Hematopoietic multipotent progenitor cell (in vitro differentiated cells): ENCODE results near the gene EMP3. TPM values are rescaled to one million over a fixed set of nuclear protein-coding genes. Genes with fewer than 3 reads are reported as not detected.
"Not testable (repeated sequence)": the region's sequence is repeated elsewhere in the genome, so short reads cannot be mapped to it uniquely, and the experiment has no call there.

ENCODE experiments used
- DNase-seq, 3 donors: peaks; one replicate each; pipeline ENCODE4 v3.0.0-alpha.2; 2011 to 2015; ENCODE audit warnings: low read depth in 2 of 3, low spot score in 2 of 3
- total RNA-seq: library from RNA; depleted of rRNA; stranded (reverse); fragments of >200 nt; gene quantifications from one replicate; pipeline ENCODE4 v1.2.3, GENCODE V29; 2012

Gene EMP3
- total RNA-seq, 1 donor: 229 TPM

GRCh38 chr19:48315712-48316111 is 9.6 kb upstream of the EMP3 start:
- no peak for DNase-seq

- DNase-seq: not testable (repeated sequence)
Observed at GRCh38 chr19:48317708-48317960, 7.7 kb upstream of the EMP3 start.

- DNase-seq: no peak
Observed at GRCh38 chr19:48318286-48318987, 6.9 kb upstream of the EMP3 start.

- peak; percentile 63 to 78 (median 73) for DNase-seq
Observed at GRCh38 chr19:48319647-48320541, 5.5 kb upstream of the EMP3 start.

DNA sequence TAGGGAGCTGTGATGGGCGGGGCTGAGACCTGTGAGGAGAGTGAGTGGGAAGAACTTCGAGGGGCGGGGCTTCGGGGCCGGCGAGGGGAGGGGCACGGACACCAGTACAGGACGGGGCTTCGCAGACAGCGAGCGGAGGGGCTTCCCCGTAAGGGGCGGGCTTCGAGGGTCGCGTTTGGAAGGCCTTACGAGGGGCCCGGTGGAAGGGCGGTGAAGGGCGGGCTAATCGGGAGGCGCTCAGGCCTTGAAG is 4.1 kb upstream of the EMP3 start:
- DNase-seq: peak; percentile 85 to 98 (median 97)

GRCh38 chr19:48321622-48322591 is 3.4 kb upstream of the EMP3 start:
- DNase-seq: peak; percentile 98 to 99 (median 99)

- peak in 2 of 3 donors; percentile 41 to 46 for DNase-seq
Observed at GRCh38 chr19:48329167-48329891, 4.0 kb downstream of the EMP3 start.

DNA sequence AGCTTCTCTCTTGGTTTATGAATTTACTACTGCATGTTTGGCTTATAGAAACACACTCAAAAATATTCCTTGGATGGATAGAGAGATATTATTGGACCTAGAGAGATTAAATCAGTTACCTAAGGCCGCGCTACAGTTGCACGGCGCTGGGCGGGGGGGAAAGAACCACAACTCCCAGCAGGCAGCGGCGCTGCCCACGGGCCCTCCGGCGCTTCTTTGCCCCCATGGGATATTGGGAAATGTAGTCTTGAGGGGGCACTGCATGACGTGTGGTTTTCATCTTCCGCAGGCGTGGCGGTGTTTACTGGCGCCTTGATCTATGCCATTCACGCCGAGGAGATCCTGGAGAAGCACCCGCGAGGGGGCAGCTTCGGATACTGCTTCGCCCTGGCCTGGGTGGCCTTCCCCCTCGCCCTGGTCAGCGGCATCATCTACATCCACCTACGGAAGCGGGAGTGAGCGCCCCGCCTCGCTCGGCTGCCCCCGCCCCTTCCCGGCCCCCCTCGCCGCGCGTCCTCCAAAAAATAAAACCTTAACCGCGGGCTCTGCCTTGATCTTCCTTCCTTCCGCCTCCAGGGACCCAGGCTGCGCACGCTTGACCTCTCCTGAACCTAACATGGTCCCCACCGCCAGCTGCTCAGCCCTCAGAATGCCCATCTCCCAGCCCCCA is 4.8 kb downstream of the EMP3 start:
- DNase-seq: peak; percentile 74 to 92 (median 89)

GRCh38 chr19:48332351-48332661 is 7.0 kb downstream of the EMP3 start:
- no peak for DNase-seq

DNA sequence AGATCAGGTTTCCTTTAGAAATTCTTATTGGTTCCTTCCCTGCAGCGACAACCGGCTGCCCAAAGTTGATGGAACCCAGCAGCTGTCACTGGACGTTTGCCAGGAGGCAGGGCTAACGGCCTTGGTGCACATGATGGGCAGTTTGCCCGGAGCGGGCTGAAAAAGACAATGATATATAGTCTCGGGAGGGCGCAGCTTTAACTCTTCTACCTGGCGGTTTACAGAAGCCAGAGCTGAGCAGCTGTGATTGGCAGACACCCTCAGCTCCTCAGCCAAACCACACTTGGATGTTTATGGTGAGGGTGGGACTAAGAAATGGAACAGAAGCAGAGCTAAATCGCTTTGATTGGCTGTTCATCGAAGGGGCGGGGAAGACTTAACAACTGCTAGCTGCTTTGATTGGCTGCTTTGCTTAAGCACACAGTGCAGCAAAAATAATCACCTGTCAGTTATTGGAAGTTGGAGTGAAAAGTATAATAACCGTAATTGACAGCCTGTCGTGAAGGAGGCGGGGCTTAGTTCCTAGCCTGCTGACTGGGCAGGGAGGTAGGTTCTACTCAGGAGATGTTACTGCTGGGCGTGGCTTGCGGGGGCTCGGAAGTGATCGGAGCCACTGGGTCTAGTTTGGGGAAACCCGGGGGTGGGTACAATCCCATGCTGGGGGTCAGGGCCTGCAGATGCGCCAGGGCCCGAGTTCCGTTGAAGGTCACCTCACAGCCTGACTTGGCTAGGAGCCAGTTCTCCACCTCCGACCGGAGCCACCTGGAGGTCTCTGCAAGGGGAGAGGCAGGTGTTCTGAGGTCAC is 7.5 kb downstream of the EMP3 start:
- DNase-seq: peak; percentile 84 to 99 (median 96)

GRCh38 chr19:48333467-48334384 is 8.4 kb downstream of the EMP3 start:
- DNase-seq: peak; percentile 86 to 97 (median 95)

DNA sequence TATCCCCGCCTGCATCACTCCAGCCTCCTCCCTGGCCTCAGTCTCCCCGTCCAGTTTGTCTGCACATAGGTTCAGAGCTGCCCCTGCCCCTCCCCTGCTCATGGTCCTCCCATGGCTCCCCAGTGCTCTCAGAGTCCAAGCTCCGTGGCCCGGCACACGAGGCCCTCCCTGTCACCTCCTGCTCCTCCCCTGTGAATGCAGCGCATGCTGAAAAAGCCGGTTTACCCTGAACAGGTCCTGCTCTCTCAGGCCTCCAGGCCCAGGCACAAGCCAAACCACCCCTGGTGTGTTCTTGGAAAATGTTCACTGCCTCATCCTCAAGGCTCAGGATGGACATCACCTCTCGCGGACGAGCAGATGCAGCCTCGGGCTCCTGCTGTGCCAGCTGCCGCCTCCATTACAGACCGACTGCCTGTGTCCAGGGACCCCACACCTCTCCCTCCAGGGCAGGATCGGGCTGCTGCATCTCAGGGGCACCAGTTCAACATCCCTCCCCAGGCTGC is 13.0 kb downstream of the EMP3 start:
- no peak for DNase-seq

GRCh38 chr19:48338802-48339503 is 13.6 kb downstream of the EMP3 start:
- DNase-seq: no peak

- no peak for DNase-seq
Observed at GRCh38 chr19:48340995-48341394, 15.6 kb downstream of the EMP3 start.

- no peak for DNase-seq
Observed at GRCh38 chr19:48341515-48342413, 16.4 kb downstream of the EMP3 start.

GRCh38 chr19:48342414-48342738 is 17.0 kb downstream of the EMP3 start:
- no peak for DNase-seq
